Cerebellar cortex (tissue), 1 donor: ENCODE results near the gene ABCA4.

Experiments used
- DNase-seq: peaks from one replicate; pipeline ENCODE4 v3.0.0-alpha.2; 2015; ENCODE audit warnings: low spot score

Gene ABCA4

GRCh38 chr1:94027721-94028515 is 93.0 kb downstream of the ABCA4 start:
- no peak for DNase-seq

GRCh38 chr1:94026619-94027380 is 94.1 kb downstream of the ABCA4 start:
- no peak for DNase-seq

- peak; percentile 84 for DNase-seq
Observed at GRCh38 chr1:94025383-94026340, 95.3 kb downstream of the ABCA4 start.

GRCh38 chr1:94024104-94024792 is 96.7 kb downstream of the ABCA4 start:
- no peak for DNase-seq

- DNase-seq, result no peak
Observed at GRCh38 chr1:94022471-94023189, 98.3 kb downstream of the ABCA4 start.

- no peak for DNase-seq
Observed at GRCh38 chr1:94020764-94021579, 100.0 kb downstream of the ABCA4 start.

GRCh38 chr1:94019327-94019726 is 101.6 kb downstream of the ABCA4 start:
- no peak for DNase-seq

- no peak for DNase-seq
Observed at GRCh38 chr1:94017155-94017829, 103.7 kb downstream of the ABCA4 start.

GRCh38 chr1:94015489-94015817 is 105.5 kb downstream of the ABCA4 start:
- no peak for DNase-seq

GRCh38 chr1:94014635-94015488 is 106.1 kb downstream of the ABCA4 start:
- DNase-seq, result no peak

GRCh38 chr1:94014087-94014486 is 106.9 kb downstream of the ABCA4 start:
- no peak for DNase-seq

GRCh38 chr1:94013367-94013878 is 107.5 kb downstream of the ABCA4 start:
- DNase-seq, result peak; percentile 38

GRCh38 chr1:94012708-94013366 is 108.1 kb downstream of the ABCA4 start:
- DNase-seq, result no peak

- no peak for DNase-seq
Observed at GRCh38 chr1:94011709-94012595, 109.0 kb downstream of the ABCA4 start.

GRCh38 chr1:94011129-94011528 is 109.8 kb downstream of the ABCA4 start:
- no peak for DNase-seq

- DNase-seq, result no peak
Observed at GRCh38 chr1:94009304-94009703, 111.6 kb downstream of the ABCA4 start.

GRCh38 chr1:94006604-94007003 is 114.3 kb downstream of the ABCA4 start:
- no peak for DNase-seq
